ENCODE results near the gene HLA-DQA2.

DNA sequence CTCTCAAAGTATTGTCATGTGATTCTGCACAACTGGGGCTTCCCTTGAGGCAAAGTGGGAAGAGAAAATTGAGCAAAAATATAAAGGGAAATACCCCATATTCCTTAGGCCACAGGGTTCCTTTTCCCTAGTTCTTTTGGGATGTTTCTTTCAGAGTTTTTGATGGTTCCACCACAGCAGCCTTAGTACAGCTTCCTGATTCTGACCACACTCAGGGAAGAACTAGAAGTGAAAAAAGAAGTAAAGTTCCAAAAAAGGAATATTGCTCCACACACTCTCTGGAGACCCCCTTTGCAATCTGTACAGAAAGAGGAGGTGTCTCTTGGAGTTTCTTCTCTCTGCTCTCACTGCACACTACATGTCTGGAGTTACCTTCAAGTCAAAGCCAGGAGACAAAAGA, 27.9 kb upstream of the HLA-DQA2 start:
- TF ChIP-seq, protein P1, sequence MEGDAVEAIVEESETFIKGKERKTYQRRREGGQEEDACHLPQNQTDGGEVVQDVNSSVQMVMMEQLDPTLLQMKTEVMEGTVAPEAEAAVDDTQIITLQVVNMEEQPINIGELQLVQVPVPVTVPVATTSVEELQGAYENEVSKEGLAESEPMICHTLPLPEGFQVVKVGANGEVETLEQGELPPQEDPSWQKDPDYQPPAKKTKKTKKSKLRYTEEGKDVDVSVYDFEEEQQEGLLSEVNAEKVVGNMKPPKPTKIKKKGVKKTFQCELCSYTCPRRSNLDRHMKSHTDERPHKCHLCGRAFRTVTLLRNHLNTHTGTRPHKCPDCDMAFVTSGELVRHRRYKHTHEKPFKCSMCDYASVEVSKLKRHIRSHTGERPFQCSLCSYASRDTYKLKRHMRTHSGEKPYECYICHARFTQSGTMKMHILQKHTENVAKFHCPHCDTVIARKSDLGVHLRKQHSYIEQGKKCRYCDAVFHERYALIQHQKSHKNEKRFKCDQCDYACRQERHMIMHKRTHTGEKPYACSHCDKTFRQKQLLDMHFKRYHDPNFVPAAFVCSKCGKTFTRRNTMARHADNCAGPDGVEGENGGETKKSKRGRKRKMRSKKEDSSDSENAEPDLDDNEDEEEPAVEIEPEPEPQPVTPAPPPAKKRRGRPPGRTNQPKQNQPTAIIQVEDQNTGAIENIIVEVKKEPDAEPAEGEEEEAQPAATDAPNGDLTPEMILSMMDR (IDR thresholded peaks at IDR 0.05) = no peak
- TF ChIP-seq POLR2A (IDR thresholded peaks at IDR 0.05) = no peak

Measured in right lobe of liver (tissue), 4 donors.